AG09319 (cell line): Measurements from ENCODE around the gene ACOXL.

ENCODE experiments used
- DNase-seq: peaks from one replicate; pipeline ENCODE4 v3.0.0-alpha.2; 2010; ENCODE audit warnings: low read depth; ENCODE audit errors: extremely low read depth
- CTCF ChIP-seq: IDR thresholded peaks from 2 replicates; pipeline ENCODE4 v1.5.1; 2011; ENCODE audit warnings: low read depth, mild to moderate bottlenecking, inconsistent platforms, low read length, moderate library complexity

ACOXL gene

DNA sequence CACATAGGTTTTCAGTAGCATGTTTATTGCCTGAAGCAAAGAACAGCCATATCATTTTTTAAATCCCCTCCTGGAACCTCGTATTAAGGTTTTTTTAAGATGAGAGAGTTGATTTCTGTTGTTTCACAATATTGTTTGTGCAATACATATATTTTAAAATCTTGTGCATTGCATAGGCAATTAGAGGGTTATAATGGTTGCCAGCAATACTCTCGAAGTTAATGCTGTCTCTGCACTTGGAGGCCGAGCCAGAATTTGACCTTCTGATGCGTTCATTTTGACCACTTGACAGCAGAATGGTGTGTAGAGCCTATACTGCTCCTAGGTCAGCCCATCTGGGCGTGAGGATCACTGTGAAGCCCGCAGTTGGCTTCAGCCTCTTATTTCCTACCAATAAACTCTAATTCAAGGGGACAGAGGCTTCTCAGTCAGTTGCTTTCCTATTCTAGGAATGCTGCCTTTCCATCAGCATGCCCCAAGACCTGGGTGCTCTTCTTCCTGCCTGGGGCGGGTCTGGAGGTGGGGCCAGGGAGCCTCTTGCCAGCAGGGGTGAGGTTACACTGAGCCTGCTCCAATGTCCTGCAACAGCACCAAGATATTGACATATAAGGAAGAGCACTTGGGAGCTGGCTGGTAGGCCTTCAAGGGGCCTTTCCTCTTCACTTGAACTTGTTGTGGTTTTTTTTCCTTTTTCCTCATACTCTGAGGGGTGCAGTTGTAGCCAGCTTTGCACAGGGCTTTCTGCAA, 297.0 kb downstream of the ACOXL start:
- DNase-seq: no peak
- no peak for TF ChIP-seq CTCF

- TF ChIP-seq CTCF: no peak
- no peak for DNase-seq
These were observed 298.0 kb downstream of the ACOXL start for GRCh38 chr2:111030260-111030891.

GRCh38 chr2:111030945-111031344, 298.6 kb downstream of the ACOXL start:
- TF ChIP-seq CTCF: no peak
- DNase-seq: no peak

DNA sequence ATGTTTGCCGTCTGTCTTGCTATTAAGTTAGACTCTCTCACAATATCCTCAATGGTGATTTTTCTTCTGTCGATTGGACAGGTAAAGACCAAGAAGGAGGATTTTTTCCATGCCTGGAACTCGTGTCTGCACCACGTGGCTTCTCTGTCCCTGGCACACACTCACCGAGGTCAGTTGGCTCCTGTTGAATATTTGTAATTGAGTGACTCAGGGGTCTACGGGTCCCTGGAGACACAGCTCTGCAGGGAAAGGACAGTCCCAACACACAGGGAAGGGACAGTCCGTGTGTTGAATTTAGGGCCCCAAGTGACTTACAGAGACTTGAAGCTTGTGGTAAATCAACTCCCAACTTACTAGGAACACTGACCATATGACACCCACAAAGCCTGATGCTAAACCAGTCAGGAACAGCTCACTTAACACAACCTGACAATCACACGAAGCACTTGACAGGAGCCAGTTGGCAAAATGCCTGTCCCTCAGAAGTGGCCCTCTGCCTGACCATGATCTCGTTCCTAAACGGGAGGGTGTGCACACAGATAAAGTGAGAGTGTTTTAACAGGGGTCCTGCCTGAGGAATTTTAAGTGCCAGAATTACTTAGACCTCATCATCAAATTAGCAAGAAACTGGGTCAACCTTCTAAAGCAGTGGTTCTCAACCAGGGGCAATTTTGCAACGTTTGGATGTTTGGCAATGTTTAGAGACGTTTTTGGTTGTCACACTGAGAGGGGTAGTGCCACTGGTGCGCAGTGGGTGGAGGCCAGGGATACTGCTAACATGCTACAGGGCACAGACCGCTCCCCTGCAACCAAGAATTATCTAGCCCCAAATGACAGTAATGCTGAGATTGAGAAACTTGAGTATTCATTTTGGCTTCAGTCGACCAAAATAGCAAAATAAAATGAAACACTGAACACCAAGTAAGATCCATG, 299.4 kb downstream of the ACOXL start:
- DNase-seq: no peak
- no peak for TF ChIP-seq CTCF

- no peak for DNase-seq
- no peak for TF ChIP-seq CTCF
These were observed 300.5 kb downstream of the ACOXL start for GRCh38 chr2:111032721-111033429.

GRCh38 chr2:111034146-111034545, 301.8 kb downstream of the ACOXL start:
- TF ChIP-seq CTCF: no peak
- DNase-seq: no peak
